Ishikawa (cell line): ENCODE results near the gene MRPS18B.

ENCODE experiments used
- CEBPB ChIP-seq: IDR thresholded peaks from 2 replicates; pipeline ENCODE4 v1.6.1; 2012
- CREB1 ChIP-seq: IDR thresholded peaks from 2 replicates; pipeline ENCODE4 v1.6.1; 2012; ENCODE audit warnings: low read depth
- EGR1 ChIP-seq: IDR thresholded peaks from 2 replicates; pipeline ENCODE4 v1.6.1; 2012
- EP300 ChIP-seq: IDR thresholded peaks from 2 replicates; pipeline ENCODE4 v1.6.1; 2012; ENCODE audit warnings: borderline replicate concordance
- FOXM1 ChIP-seq: IDR thresholded peaks from 2 replicates; pipeline ENCODE4 v1.6.1; 2012; ENCODE audit warnings: low read depth, borderline replicate concordance
- NFIC ChIP-seq: IDR thresholded peaks from 2 replicates; pipeline ENCODE4 v1.6.1; 2012
- RAD21 ChIP-seq: IDR thresholded peaks from 2 replicates; pipeline ENCODE4 v1.6.1; 2012; ENCODE audit warnings: low read depth
- REST ChIP-seq: IDR thresholded peaks from 2 replicates; pipeline ENCODE4 v1.6.1; 2012; ENCODE audit warnings: low read depth, mild to moderate bottlenecking
- TAF1 ChIP-seq: IDR thresholded peaks from 2 replicates; pipeline ENCODE4 v1.6.1; 2012; ENCODE audit warnings: low read depth, mild to moderate bottlenecking
- TCF12 ChIP-seq: IDR thresholded peaks from 2 replicates; pipeline ENCODE4 v1.6.1; 2012; ENCODE audit warnings: low read depth
- TEAD4 ChIP-seq: IDR thresholded peaks from 2 replicates; pipeline ENCODE4 v1.6.1; 2012
- USF1 ChIP-seq: IDR thresholded peaks from 2 replicates; pipeline ENCODE4 v1.6.1; 2012
- YY1 ChIP-seq: IDR thresholded peaks from 2 replicates; pipeline ENCODE4 v1.6.1; 2012; ENCODE audit warnings: low read depth
- ZBTB7A ChIP-seq: IDR thresholded peaks from 2 replicates; pipeline ENCODE4 v1.6.1; 2012; ENCODE audit warnings: low read depth
- TF ChIP-seq, protein P1 (sequence below): IDR thresholded peaks from 2 replicates; pipeline ENCODE4 v1.6.1; 2012

The MRPS18B gene

DNA sequence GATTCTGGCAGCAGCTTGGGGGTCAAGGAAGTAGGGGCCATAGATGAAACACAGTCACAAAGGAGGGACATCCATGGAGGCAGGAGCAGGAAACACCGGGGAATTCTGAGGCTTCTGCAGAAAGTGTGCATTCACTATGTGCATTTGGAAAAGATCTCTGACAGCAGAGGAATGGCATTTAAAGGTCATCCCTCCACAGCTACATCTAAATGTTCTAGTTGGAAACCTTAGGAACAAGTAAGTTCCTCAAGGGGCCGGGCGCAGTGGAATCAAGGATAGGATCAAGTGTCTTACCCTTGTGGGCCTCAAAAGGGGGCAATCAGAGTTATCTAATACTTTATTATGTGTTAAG lies 38.1 kb downstream of the MRPS18B start:
- TF ChIP-seq EGR1 (no peak), ZBTB7A (no peak), REST (no peak), YY1 (no peak), USF1 (no peak), RAD21 (no peak), NFIC (no peak), TEAD4 (no peak), CREB1 (no peak), TAF1 (no peak), TCF12 (no peak)
- TF ChIP-seq, protein P1, sequence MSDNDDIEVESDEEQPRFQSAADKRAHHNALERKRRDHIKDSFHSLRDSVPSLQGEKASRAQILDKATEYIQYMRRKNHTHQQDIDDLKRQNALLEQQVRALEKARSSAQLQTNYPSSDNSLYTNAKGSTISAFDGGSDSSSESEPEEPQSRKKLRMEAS: no peak

DNA sequence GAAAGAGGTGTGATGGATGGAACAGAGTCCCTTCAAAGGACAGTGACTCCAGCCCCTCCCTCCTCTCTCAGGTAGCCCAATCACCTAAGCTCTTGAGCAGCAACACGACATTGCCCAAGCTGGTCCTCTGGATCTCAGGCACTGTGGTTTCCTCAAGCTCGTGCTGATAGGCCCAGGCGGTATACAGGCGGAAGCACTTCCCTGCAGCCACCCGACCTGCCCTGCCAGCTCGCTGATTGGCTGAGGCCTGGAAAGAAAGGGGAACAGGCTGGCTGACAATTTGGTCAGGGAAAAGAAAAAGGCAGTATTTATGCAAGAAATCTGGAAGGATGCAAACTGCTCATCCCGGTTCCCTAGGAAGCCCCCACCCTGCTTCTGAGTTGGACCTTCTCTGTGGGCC lies 38.9 kb downstream of the MRPS18B start:
- TF ChIP-seq ZBTB7A: no peak
- TF ChIP-seq TCF12: no peak
- TF ChIP-seq FOXM1: no peak
- no peak for TF ChIP-seq EGR1
- no peak for TF ChIP-seq CREB1
- TF ChIP-seq CEBPB: no peak

DNA sequence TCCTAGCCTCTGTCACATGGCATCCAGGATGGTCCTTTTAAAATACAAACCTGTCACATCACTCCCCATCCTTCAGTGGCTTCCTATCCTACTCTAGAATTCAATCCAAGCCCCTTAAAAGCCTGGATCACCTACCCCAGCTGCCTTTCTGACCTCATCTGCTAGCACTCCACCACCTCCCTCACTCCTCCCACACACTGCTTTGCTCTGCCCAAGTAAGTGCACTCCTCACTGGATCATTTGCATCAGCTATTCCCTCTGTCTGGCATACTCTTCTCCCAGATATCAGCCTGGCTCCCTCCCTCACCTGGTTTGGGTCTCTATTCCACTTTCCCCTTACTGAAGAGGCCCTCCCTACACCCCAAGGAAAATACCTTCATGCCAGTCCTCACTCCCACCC lies 39.8 kb downstream of the MRPS18B start:
- TF ChIP-seq CEBPB (no peak), RAD21 (no peak), FOXM1 (no peak), ZBTB7A (no peak), REST (no peak), TEAD4 (no peak), TAF1 (no peak), EGR1 (no peak), EP300 (no peak), YY1 (no peak), TCF12 (no peak), CREB1 (no peak), USF1 (no peak), NFIC (no peak)
- TF ChIP-seq, protein P1: no peak

GRCh38 chr6:30664994-30665767 lies 47.5 kb downstream of the MRPS18B start:
- TF ChIP-seq NFIC: no peak

DNA sequence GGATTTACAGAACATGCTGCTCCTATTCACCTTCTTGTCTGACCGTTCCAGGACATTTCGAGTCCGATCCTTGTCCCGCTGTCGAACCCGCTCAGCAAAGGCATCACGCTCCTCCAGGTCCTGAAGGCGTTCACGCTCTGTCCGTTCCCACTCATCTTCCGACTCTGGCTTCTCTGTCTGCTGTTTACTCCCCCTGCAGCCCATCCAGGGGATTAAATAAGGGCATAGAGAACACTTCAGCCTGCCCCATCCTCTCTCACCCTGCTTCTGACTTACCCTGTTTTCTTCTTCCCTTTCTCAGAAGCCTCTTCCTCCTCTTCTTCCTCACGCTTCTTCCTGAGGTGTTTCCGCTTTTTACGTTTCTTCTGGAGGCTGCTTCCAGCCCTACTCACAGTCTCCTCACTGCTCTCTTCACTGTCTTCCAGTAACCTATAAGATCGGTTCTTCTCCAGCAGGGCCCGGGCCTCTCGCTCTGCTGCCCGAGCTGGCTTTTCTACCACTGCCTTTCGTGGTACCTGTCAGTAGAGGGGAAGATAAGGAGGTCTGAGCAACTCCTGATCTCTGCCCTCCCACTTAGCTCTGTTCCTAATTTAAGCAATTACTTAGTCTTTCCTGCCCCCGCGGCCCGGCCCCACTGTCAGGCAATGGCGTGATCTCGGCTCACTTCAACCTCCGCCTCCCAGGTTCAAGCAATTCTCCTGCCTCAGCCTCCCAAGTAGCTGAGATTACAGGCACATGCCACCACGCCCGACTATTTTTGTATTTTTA lies 53.3 kb downstream of the MRPS18B start:
- TF ChIP-seq EP300 (no peak), TAF1 (no peak), USF1 (no peak), YY1 (no peak), RAD21 (no peak), REST (no peak)
